Activated naive CD4-positive, alpha-beta T cell treated with anti-CD3 and anti-CD28 coated beads, Interleukin-2, amount 10 ng/mL, durations not matched to agents 7 days and 5 days (primary cell): Measurements from ENCODE around the gene CDIPT.
"Not testable (repeated sequence)": the region's sequence is repeated elsewhere in the genome, so short reads cannot be mapped to it uniquely, and the experiment has no call there.

Experiments
- CTCF ChIA-PET: fragments of 350-600 bp; sonication (Branson Sonifier 250); formaldehyde crosslinking; loops from one replicate; lab custom pipeline; 2021; ENCODE audit warnings: antibody characterized with exemption; lab: Charles Lee
- DNase-seq: peaks from one replicate; pipeline ENCODE4 v3.0.0-alpha.2; 2020
- H3K27ac Mint-ChIP-seq: one replicate; pipeline ENCODE4 v1.8.0; 2021; ENCODE audit warnings: mild to moderate bottlenecking, moderate library complexity, mixed read lengths
- H3K27me3 Mint-ChIP-seq: one replicate; pipeline ENCODE4 v1.8.0; 2021; ENCODE audit warnings: mild to moderate bottlenecking, mixed read lengths
- H3K36me3 Mint-ChIP-seq: one replicate; pipeline ENCODE4 v1.8.0; 2021; ENCODE audit warnings: mixed read lengths
- H3K4me1 Mint-ChIP-seq: one replicate; pipeline ENCODE4 v1.8.0; 2021; ENCODE audit warnings: mixed read lengths
- H3K4me3 Mint-ChIP-seq: one replicate; pipeline ENCODE4 v1.8.0; 2021; ENCODE audit warnings: mild to moderate bottlenecking, moderate library complexity, mixed read lengths
- H3K9me3 Mint-ChIP-seq: one replicate; pipeline ENCODE4 v1.8.0; 2021; ENCODE audit warnings: mixed read lengths

CDIPT gene

GRCh38 chr16:29842732-29843346 is 20.2 kb downstream of the CDIPT start:
- Mint-ChIP-seq H3K36me3 (peaks cover 55% of the 10 kb centered on the region), H3K27me3 (no peaks in the 10 kb centered on the region), H3K9me3 (no peaks in the 10 kb centered on the region), H3K27ac (peak overlapping the region; percentile 42), H3K4me3 (no peak overlapping the region), H3K4me1 (peaks cover 6% of the 10 kb centered on the region)
- CTCF ChIA-PET: interaction anchor here (1.0 to 1.4 kb wide), 3 partner anchors 9 to 35 kb away, joined by 4 to 7 read pairs (median 6); no protein-coding TSS in a partner anchor
- no peak for DNase-seq

- DNase-seq: no peak
- Mint-ChIP-seq H3K27ac (no peak overlapping the region), H3K4me3 (no peak overlapping the region), H3K36me3 (peaks cover 59% of the 10 kb centered on the region), H3K4me1 (peaks cover 6% of the 10 kb centered on the region), H3K9me3 (no peaks in the 10 kb centered on the region), H3K27me3 (no peaks in the 10 kb centered on the region)
- CTCF ChIA-PET: no interaction called here
These were observed 21.4 kb downstream of the CDIPT start for GRCh38 chr16:29841631-29842030.

- no peak for DNase-seq
- Mint-ChIP-seq H3K4me1 (peaks cover 6% of the 10 kb centered on the region), H3K36me3 (peaks cover 58% of the 10 kb centered on the region), H3K27ac (no peak overlapping the region), H3K27me3 (no peaks in the 10 kb centered on the region), H3K4me3 (no peak overlapping the region), H3K9me3 (no peaks in the 10 kb centered on the region)
- CTCF ChIA-PET: no interaction called here
These were observed 22.8 kb downstream of the CDIPT start for GRCh38 chr16:29840240-29840639.

- CTCF ChIA-PET: interaction anchor here (1.8 to 2.1 kb wide), 2 partner anchors 8 to 32 kb away, joined by 3 to 16 read pairs; no protein-coding TSS in a partner anchor
- Mint-ChIP-seq H3K4me1 (peaks cover 6% of the 10 kb centered on the region), H3K4me3 (no peak overlapping the region), H3K36me3 (peaks cover 56% of the 10 kb centered on the region), H3K27ac (no peak overlapping the region), H3K27me3 (no peaks in the 10 kb centered on the region), H3K9me3 (no peaks in the 10 kb centered on the region)
- DNase-seq: no peak
These were observed 23.2 kb downstream of the CDIPT start for GRCh38 chr16:29839822-29840221.

- CTCF ChIA-PET: interaction anchor here (1.8 to 2.1 kb wide), 2 partner anchors 10 to 30 kb away, joined by 3 to 16 read pairs; no protein-coding TSS in a partner anchor
- DNase-seq: no peak
- no peak overlapping the region for H3K4me3 Mint-ChIP-seq
- H3K9me3 Mint-ChIP-seq: no peaks in the 10 kb centered on the region
- peak overlapping the region; percentile 24 for H3K27ac Mint-ChIP-seq
- H3K36me3 Mint-ChIP-seq: peaks cover 56% of the 10 kb centered on the region
- H3K4me1 Mint-ChIP-seq: peaks cover under 1% of the 10 kb centered on the region
- no peaks in the 10 kb centered on the region for H3K27me3 Mint-ChIP-seq
These were observed 25.2 kb downstream of the CDIPT start for GRCh38 chr16:29837841-29838240.

- H3K4me1 Mint-ChIP-seq: peaks cover 3% of the 10 kb centered on the region
- no peak overlapping the region for H3K27ac Mint-ChIP-seq
- peaks cover 55% of the 10 kb centered on the region for H3K36me3 Mint-ChIP-seq
- no peak for DNase-seq
- H3K9me3 Mint-ChIP-seq: no peaks in the 10 kb centered on the region
- CTCF ChIA-PET: no interaction called here
- no peaks in the 10 kb centered on the region for H3K27me3 Mint-ChIP-seq
- H3K4me3 Mint-ChIP-seq: no peak overlapping the region
These were observed 26.4 kb downstream of the CDIPT start for GRCh38 chr16:29836623-29837022.

- peaks cover 3% of the 10 kb centered on the region for H3K4me1 Mint-ChIP-seq
- peaks cover 56% of the 10 kb centered on the region for H3K36me3 Mint-ChIP-seq
These were observed 27.1 kb downstream of the CDIPT start for GRCh38 chr16:29835926-29836325.

GRCh38 chr16:29834079-29834478 is 28.9 kb downstream of the CDIPT start:
- CTCF ChIA-PET: interaction anchor here (0.6 to 2.1 kb wide), 3 partner anchors 9 to 147 kb away, joined by 3 to 7 read pairs (median 3); no protein-coding TSS in a partner anchor
- no peaks in the 10 kb centered on the region for H3K9me3 Mint-ChIP-seq
- no peaks in the 10 kb centered on the region for H3K27me3 Mint-ChIP-seq
- DNase-seq: no peak
- H3K36me3 Mint-ChIP-seq: peaks cover 48% of the 10 kb centered on the region
- no peak overlapping the region for H3K27ac Mint-ChIP-seq
- peaks cover 14% of the 10 kb centered on the region for H3K4me1 Mint-ChIP-seq
- H3K4me3 Mint-ChIP-seq: no peak overlapping the region

More at GRCh38 chr16:29835926-29836325, 27.1 kb downstream of the CDIPT start:
- Mint-ChIP-seq H3K4me3 (no peak overlapping the region), H3K27ac (no peak overlapping the region), H3K27me3 (no peaks in the 10 kb centered on the region), H3K9me3 (no peaks in the 10 kb centered on the region)
- CTCF ChIA-PET: no interaction called here
- DNase-seq: no peak

GRCh38 chr16:29833219-29833618 is 29.8 kb downstream of the CDIPT start:
- Mint-ChIP-seq H3K36me3 (peaks cover 46% of the 10 kb centered on the region), H3K4me1 (peaks cover 20% of the 10 kb centered on the region)
- not testable (repeated sequence) for H3K9me3 Mint-ChIP-seq, H3K27ac Mint-ChIP-seq, H3K4me3 Mint-ChIP-seq, H3K27me3 Mint-ChIP-seq, DNase-seq
- CTCF ChIA-PET: interaction anchor here (2.1 kb wide), 1 partner anchor 10 kb away, joined by 7 read pairs; no protein-coding TSS in a partner anchor

- Mint-ChIP-seq H3K4me1 (peaks cover 36% of the 10 kb centered on the region), H3K4me3 (no peak overlapping the region), H3K9me3 (no peaks in the 10 kb centered on the region), H3K36me3 (peaks cover 34% of the 10 kb centered on the region), H3K27me3 (no peaks in the 10 kb centered on the region), H3K27ac (no peak overlapping the region)
- CTCF ChIA-PET: no interaction called here
- no peak for DNase-seq
These were observed 31.5 kb downstream of the CDIPT start for GRCh38 chr16:29831490-29831889.

- no peak overlapping the region for H3K27ac Mint-ChIP-seq
- no peak overlapping the region for H3K4me3 Mint-ChIP-seq
- H3K9me3 Mint-ChIP-seq: no peaks in the 10 kb centered on the region
- no peak for DNase-seq
- H3K4me1 Mint-ChIP-seq: peaks cover 43% of the 10 kb centered on the region
- H3K27me3 Mint-ChIP-seq: no peaks in the 10 kb centered on the region
- CTCF ChIA-PET: interaction anchor here (0.6 kb wide), 1 partner anchor 42 kb away, joined by 3 read pairs; no protein-coding TSS in a partner anchor
- peaks cover 31% of the 10 kb centered on the region for H3K36me3 Mint-ChIP-seq
These were observed 32.3 kb downstream of the CDIPT start for GRCh38 chr16:29830774-29831173.

- CTCF ChIA-PET: interaction anchor here (0.7 to 4.8 kb wide), 4 partner anchors 10 to 125 kb away, joined by 3 to 35 read pairs (median 12); partner anchors contain the start of gene PAGR1
- no peaks in the 10 kb centered on the region for H3K27me3 Mint-ChIP-seq
- no peaks in the 10 kb centered on the region for H3K9me3 Mint-ChIP-seq
- peaks cover 81% of the 10 kb centered on the region for H3K4me1 Mint-ChIP-seq
- DNase-seq: no peak
- H3K27ac Mint-ChIP-seq: peak overlapping the region; percentile 95
- H3K36me3 Mint-ChIP-seq: peaks cover 23% of the 10 kb centered on the region
- H3K4me3 Mint-ChIP-seq: peak overlapping the region; percentile 66
These were observed 36.7 kb downstream of the CDIPT start for GRCh38 chr16:29826342-29826695.

- no peaks in the 10 kb centered on the region for H3K27me3 Mint-ChIP-seq
- H3K27ac Mint-ChIP-seq: peak overlapping the region; percentile 85
- H3K4me1 Mint-ChIP-seq: peaks cover 86% of the 10 kb centered on the region
- peaks cover 22% of the 10 kb centered on the region for H3K36me3 Mint-ChIP-seq
- CTCF ChIA-PET: interaction anchor here (1.0 to 4.8 kb wide), 3 partner anchors 9 to 124 kb away, joined by 4 to 35 read pairs (median 21); partner anchors contain the start of gene PAGR1
- peak overlapping the region; percentile 62 for H3K4me3 Mint-ChIP-seq
- DNase-seq: peak; percentile 54
- H3K9me3 Mint-ChIP-seq: no peaks in the 10 kb centered on the region
These were observed 37.6 kb downstream of the CDIPT start for GRCh38 chr16:29825145-29826044.

GRCh38 chr16:29824589-29825144 is 38.4 kb downstream of the CDIPT start:
- CTCF ChIA-PET: interaction anchor here (4.1 to 4.8 kb wide), 2 partner anchors 8 to 24 kb away, joined by 21 to 35 read pairs; partner anchors contain the start of gene PAGR1

More at GRCh38 chr16:29824589-29825144, 38.4 kb downstream of the CDIPT start:
- Mint-ChIP-seq H3K4me1 (peaks cover 85% of the 10 kb centered on the region), H3K36me3 (peaks cover 23% of the 10 kb centered on the region), H3K27ac (peak overlapping the region; percentile 85), H3K9me3 (no peaks in the 10 kb centered on the region), H3K4me3 (no peak overlapping the region), H3K27me3 (no peaks in the 10 kb centered on the region)
- no peak for DNase-seq
